GM12878 (cell line): ENCODE measurements around the gene PPP1R14B. TPM values are rescaled to one million over a fixed set of nuclear protein-coding genes. Genes with fewer than 3 reads are reported as not detected.

ENCODE experiments used
- CBFB ChIP-seq: IDR thresholded peaks from 2 replicates; pipeline ENCODE4 v1.6.1; 2016; ENCODE audit warnings: antibody characterized with exemption, low read depth
- CHD2 ChIP-seq: IDR thresholded peaks from 2 replicates; pipeline ENCODE4 v1.6.1; 2011; ENCODE audit warnings: low read depth, low read length, improper control_type of control experiment, borderline replicate concordance
- CREM ChIP-seq: IDR thresholded peaks from 2 replicates; pipeline ENCODE4 v1.6.1; 2014; ENCODE audit warnings: antibody characterized with exemption, low read depth
- CUX1 ChIP-seq: IDR thresholded peaks from 2 replicates; pipeline ENCODE4 v1.6.1; 2012; ENCODE audit warnings: improper control_type of control experiment, low read depth, low read length; ENCODE audit not compliant: insufficient replicate concordance
- FOXK2 ChIP-seq: fragments of 450-650 bp; IDR thresholded peaks from 2 replicates; pipeline ENCODE4 v1.6.1; 2017; ENCODE audit warnings: mild to moderate bottlenecking, moderate library complexity
- IRF5 ChIP-seq: fragments of 450-650 bp; IDR thresholded peaks from 2 replicates; pipeline ENCODE4 v1.6.1; 2017; ENCODE audit warnings: borderline replicate concordance
- KAT2A ChIP-seq: conservative IDR thresholded peaks from 2 replicates; pipeline ENCODE4 v1.6.1; 2011; ENCODE audit warnings: low read depth, low read length; ENCODE audit not compliant: control insufficient read depth
- NBN ChIP-seq: fragments of 450-650 bp; IDR thresholded peaks from 2 replicates; pipeline ENCODE4 v1.6.1; 2016
- POU2F2 ChIP-seq: IDR thresholded peaks from 3 replicates; pipeline ENCODE4 v1.6.1; 2011; ENCODE audit warnings: low read depth, mild to moderate bottlenecking, low read length, borderline replicate concordance
- STAT3 ChIP-seq: IDR thresholded peaks from 2 replicates; pipeline ENCODE4 v1.6.1; 2011; ENCODE audit warnings: low read depth, low read length, improper control_type of control experiment
- ZBTB33 ChIP-seq: fragments of 450-650 bp; IDR thresholded peaks from 2 replicates; pipeline ENCODE4 v1.6.1; 2017; ENCODE audit warnings: mild to moderate bottlenecking
- polyA plus RNA-seq, 11 experiments: library from polyadenylated mRNA; depleted of rRNA in 4 of 11; unstranded in 6 of 11; stranded (reverse) in 5 of 11; fragments of >200 nt; fragmentation: Nextera tagmentation in 4 of 11; fragmentation: Illumina TruSeq in 1 of 11; extraction: Ambion mirVana in 4 of 11; extraction: Trizol in 1 of 11; gene quantifications; 1 replicate in 1 of 11; 2 replicates in 10 of 11; pipeline versions ENCODE4 v1.2.1 to v1.2.3, GENCODE V29; 2011 to 2016; ENCODE audit warnings: inconsistent platforms in 2 of 11, missing spikeins in 2 of 11, low read depth in 1 of 11
- total RNA-seq, 4 experiments: library from RNA; depleted of rRNA in 3 of 4; stranded (reverse); fragments of >200 nt in 3 of 4; fragmentation: Illumina TruSeq in 1 of 4; extraction: Trizol in 1 of 4; gene quantifications; 2 replicates each; pipeline versions ENCODE4 v1.2.1 to v1.2.3, GENCODE V29; 2013 to 2021

The PPP1R14B gene
- total and polyA plus RNA-seq, 10 of the 15 experiments (the other 5 are each of a cell fraction or from before 2014, with no cell fraction given) = 8.4 to 283 (median 124) TPM

- TF ChIP-seq CUX1 (no peak), NBN (peak; percentile 86), POU2F2 (peak; percentile 70), CHD2 (peak; percentile 92), KAT2A (no peak), CBFB (peak; percentile 68), STAT3 (no peak), IRF5 (no peak), CREM (peak; percentile 76), FOXK2 (no peak), ZBTB33 (no peak)
- TF ChIP-seq, all 136 proteins: peak for 57
Measured at GRCh38 chr11:64207256-64208085, 39.3 kb downstream of the PPP1R14B start (continued).
